Measurements from ENCODE around the gene URB1.

URB1 gene

DNA sequence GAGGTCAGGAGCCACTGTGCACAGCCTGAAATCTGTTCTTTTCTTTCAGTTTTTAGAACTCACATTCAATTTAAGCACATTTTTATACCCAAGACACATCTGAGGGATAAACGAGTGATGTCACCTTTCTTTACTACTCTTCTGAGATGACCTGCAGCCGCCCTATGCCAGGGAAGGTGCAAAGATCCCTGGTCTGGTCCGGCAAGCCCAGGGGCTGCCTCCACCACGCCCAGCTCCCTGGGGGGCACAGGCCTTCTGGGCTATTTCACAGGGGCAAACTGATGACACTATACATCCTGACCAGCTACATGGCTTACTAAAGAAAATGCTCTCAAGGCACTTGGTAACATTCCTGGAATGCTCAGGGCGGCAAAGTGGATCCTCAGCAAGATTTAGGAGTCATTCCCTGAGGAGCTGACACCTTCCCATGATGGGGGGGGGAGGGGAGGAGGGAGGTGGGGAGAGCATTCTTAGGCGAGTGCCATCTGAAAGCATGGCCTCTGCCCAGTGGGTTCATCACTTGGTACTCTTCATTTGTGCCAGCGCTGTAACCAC is 82.8 kb downstream of the URB1 start:
- no peaks in the 10 kb centered on the region for H3K27me3 ChIP-seq (ENCODE audit: insufficient read depth, insufficient read length)
- TF ChIP-seq YY1 (IDR thresholded peaks at IDR 0.05; ENCODE audit: insufficient read depth, insufficient read length) (no peak), ZNF274 (IDR thresholded peaks at IDR 0.05; ENCODE audit: low read depth, low read length) (no peak)
- H3K9ac ChIP-seq (ENCODE audit: insufficient read length, low read depth) = no peak overlapping the region
- no peak for DNase-seq (ENCODE audit: low read depth, low spot score)
- H3K4me3 ChIP-seq (ENCODE audit: insufficient read length, low read depth) = no peak overlapping the region
- H3K9me3 ChIP-seq (ENCODE audit: insufficient read depth, low read length) = no peaks in the 10 kb centered on the region
- peaks cover 64% of the 10 kb centered on the region for H3K36me3 ChIP-seq (ENCODE audit: insufficient read depth, insufficient read length, low read length)
- peaks cover 4% of the 10 kb centered on the region for H3K4me1 ChIP-seq (ENCODE audit: insufficient read depth, insufficient read length)

DNA sequence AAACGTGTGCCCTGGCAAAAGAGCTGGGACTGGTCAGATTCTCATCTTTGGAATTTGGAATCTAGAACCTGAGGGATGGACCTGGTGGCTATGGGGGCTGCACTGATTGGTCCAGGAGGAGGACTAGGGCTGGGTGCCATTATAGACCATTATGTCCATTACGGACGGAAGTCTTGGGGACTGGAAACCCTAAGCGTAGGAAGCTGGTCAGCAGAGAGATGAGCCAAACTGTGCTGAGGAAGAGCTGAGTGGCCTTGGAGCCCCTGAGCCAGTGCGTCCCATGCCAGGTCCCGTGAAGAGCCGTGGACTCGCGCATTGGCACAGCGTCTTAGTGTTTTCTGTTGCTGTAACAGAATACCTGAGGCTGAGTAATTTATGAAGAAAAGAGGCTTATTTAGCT is 84.1 kb downstream of the URB1 start:
- TF ChIP-seq ZNF274 (IDR thresholded peaks at IDR 0.05; ENCODE audit: low read depth, low read length) = no peak
- no peak for TF ChIP-seq SUZ12 (IDR thresholded peaks at IDR 0.05; ENCODE audit: extremely low read depth, insufficient read depth, insufficient read length)
- no peak for TF ChIP-seq YY1 (IDR thresholded peaks at IDR 0.05; ENCODE audit: insufficient read depth, insufficient read length)
- DNase-seq (ENCODE audit: low read depth, low spot score) = no peak
- peaks cover 52% of the 10 kb centered on the region for H3K36me3 ChIP-seq (ENCODE audit: insufficient read depth, insufficient read length, low read length)
- H3K9ac ChIP-seq (ENCODE audit: insufficient read length, low read depth) = no peak overlapping the region
- peaks cover 4% of the 10 kb centered on the region for H3K4me1 ChIP-seq (ENCODE audit: insufficient read depth, insufficient read length)
- no peak overlapping the region for H3K4me3 ChIP-seq (ENCODE audit: insufficient read length, low read depth)
- no peaks in the 10 kb centered on the region for H3K9me3 ChIP-seq (ENCODE audit: insufficient read depth, low read length)
- no peaks in the 10 kb centered on the region for H3K27me3 ChIP-seq (ENCODE audit: insufficient read depth, insufficient read length)

GRCh38 chr21:32307706-32308105 is 85.1 kb downstream of the URB1 start:
- DNase-seq (ENCODE audit: low read depth, low spot score) = no peak
- TF ChIP-seq SUZ12 (IDR thresholded peaks at IDR 0.05; ENCODE audit: extremely low read depth, insufficient read depth, insufficient read length) = no peak
- TF ChIP-seq YY1 (IDR thresholded peaks at IDR 0.05; ENCODE audit: insufficient read depth, insufficient read length) = no peak
- TF ChIP-seq ZNF274 (IDR thresholded peaks at IDR 0.05; ENCODE audit: low read depth, low read length) = no peak
- peaks cover 4% of the 10 kb centered on the region for H3K4me1 ChIP-seq (ENCODE audit: insufficient read depth, insufficient read length)
- H3K9me3 ChIP-seq (ENCODE audit: insufficient read depth, low read length) = no peaks in the 10 kb centered on the region
- H3K36me3 ChIP-seq (ENCODE audit: insufficient read depth, insufficient read length, low read length) = peaks cover 45% of the 10 kb centered on the region
- no peaks in the 10 kb centered on the region for H3K27me3 ChIP-seq (ENCODE audit: insufficient read depth, insufficient read length)
- no peak overlapping the region for H3K4me3 ChIP-seq (ENCODE audit: insufficient read length, low read depth)
- no peak overlapping the region for H3K9ac ChIP-seq (ENCODE audit: insufficient read length, low read depth)

GRCh38 chr21:32306021-32306780 is 86.6 kb downstream of the URB1 start:
- Histone ChIP-seq H3K36me3 (ENCODE audit: insufficient read depth, insufficient read length, low read length) (peaks cover 39% of the 10 kb centered on the region), H3K9ac (ENCODE audit: insufficient read length, low read depth) (no peak overlapping the region), H3K9me3 (ENCODE audit: insufficient read depth, low read length) (no peaks in the 10 kb centered on the region), H3K4me1 (ENCODE audit: insufficient read depth, insufficient read length) (peaks cover 4% of the 10 kb centered on the region), H3K4me3 (ENCODE audit: insufficient read length, low read depth) (no peak overlapping the region), H3K27me3 (ENCODE audit: insufficient read depth, insufficient read length) (no peaks in the 10 kb centered on the region)
- TF ChIP-seq ZNF274 (IDR thresholded peaks at IDR 0.05; ENCODE audit: low read depth, low read length) (no peak), YY1 (IDR thresholded peaks at IDR 0.05; ENCODE audit: insufficient read depth, insufficient read length) (no peak), SUZ12 (IDR thresholded peaks at IDR 0.05; ENCODE audit: extremely low read depth, insufficient read depth, insufficient read length) (no peak)
- peak; percentile 66 for DNase-seq (ENCODE audit: low read depth, low spot score)

- H3K27me3 ChIP-seq (ENCODE audit: insufficient read depth, insufficient read length) = no peaks in the 10 kb centered on the region
- no peak for TF ChIP-seq ZNF274 (IDR thresholded peaks at IDR 0.05; ENCODE audit: low read depth, low read length)
- no peak for TF ChIP-seq SUZ12 (IDR thresholded peaks at IDR 0.05; ENCODE audit: extremely low read depth, insufficient read depth, insufficient read length)
- no peak for TF ChIP-seq YY1 (IDR thresholded peaks at IDR 0.05; ENCODE audit: insufficient read depth, insufficient read length)
- peaks cover 46% of the 10 kb centered on the region for H3K36me3 ChIP-seq (ENCODE audit: insufficient read depth, insufficient read length, low read length)
- DNase-seq (ENCODE audit: low read depth, low spot score) = no peak
- H3K9me3 ChIP-seq (ENCODE audit: insufficient read depth, low read length) = peaks cover 6% of the 10 kb centered on the region; the same call in 1 of the 2 replicates
- H3K4me1 ChIP-seq (ENCODE audit: insufficient read depth, insufficient read length) = peaks cover 4% of the 10 kb centered on the region
- H3K4me3 ChIP-seq (ENCODE audit: insufficient read length, low read depth) = no peak overlapping the region
- H3K9ac ChIP-seq (ENCODE audit: insufficient read length, low read depth) = no peak overlapping the region
Measured at GRCh38 chr21:32304998-32305397, 87.8 kb downstream of the URB1 start.

- Histone ChIP-seq H3K36me3 (ENCODE audit: insufficient read depth, insufficient read length, low read length) (peaks cover 42% of the 10 kb centered on the region), H3K9me3 (ENCODE audit: insufficient read depth, low read length) (peaks cover 6% of the 10 kb centered on the region; the same call in 1 of the 2 replicates), H3K4me3 (ENCODE audit: insufficient read length, low read depth) (no peak overlapping the region), H3K4me1 (ENCODE audit: insufficient read depth, insufficient read length) (peaks cover 4% of the 10 kb centered on the region), H3K27me3 (ENCODE audit: insufficient read depth, insufficient read length) (no peaks in the 10 kb centered on the region), H3K9ac (ENCODE audit: insufficient read length, low read depth) (no peak overlapping the region)
- TF ChIP-seq YY1 (IDR thresholded peaks at IDR 0.05; ENCODE audit: insufficient read depth, insufficient read length) (no peak), SUZ12 (IDR thresholded peaks at IDR 0.05; ENCODE audit: extremely low read depth, insufficient read depth, insufficient read length) (no peak), ZNF274 (IDR thresholded peaks at IDR 0.05; ENCODE audit: low read depth, low read length) (no peak)
- DNase-seq (ENCODE audit: low read depth, low spot score) = no peak
Measured at GRCh38 chr21:32303385-32303784, 89.4 kb downstream of the URB1 start.

GRCh38 chr21:32302560-32302959 is 90.3 kb downstream of the URB1 start:
- no peak overlapping the region for H3K9ac ChIP-seq (ENCODE audit: insufficient read length, low read depth)
- DNase-seq (ENCODE audit: low read depth, low spot score) = no peak
- H3K27me3 ChIP-seq (ENCODE audit: insufficient read depth, insufficient read length) = no peaks in the 10 kb centered on the region
- no peak overlapping the region for H3K4me3 ChIP-seq (ENCODE audit: insufficient read length, low read depth)
- TF ChIP-seq SUZ12 (IDR thresholded peaks at IDR 0.05; ENCODE audit: extremely low read depth, insufficient read depth, insufficient read length) (no peak), YY1 (IDR thresholded peaks at IDR 0.05; ENCODE audit: insufficient read depth, insufficient read length) (no peak)
- peaks cover 4% of the 10 kb centered on the region for H3K4me1 ChIP-seq (ENCODE audit: insufficient read depth, insufficient read length)
- H3K36me3 ChIP-seq (ENCODE audit: insufficient read depth, insufficient read length, low read length) = peaks cover 39% of the 10 kb centered on the region
- H3K9me3 ChIP-seq (ENCODE audit: insufficient read depth, low read length) = peaks cover 6% of the 10 kb centered on the region; the same call in 1 of the 2 replicates

All from NT2/D1 (cell line).